ENCODE data around the gene XPR1. TPM values are rescaled to one million over a fixed set of nuclear protein-coding genes. Genes with fewer than 3 reads are reported as not detected.

Gene XPR1
- total RNA-seq: 10 to 100 TPM; 19.0 to 49.5 (median 35.7) TPM

DNA sequence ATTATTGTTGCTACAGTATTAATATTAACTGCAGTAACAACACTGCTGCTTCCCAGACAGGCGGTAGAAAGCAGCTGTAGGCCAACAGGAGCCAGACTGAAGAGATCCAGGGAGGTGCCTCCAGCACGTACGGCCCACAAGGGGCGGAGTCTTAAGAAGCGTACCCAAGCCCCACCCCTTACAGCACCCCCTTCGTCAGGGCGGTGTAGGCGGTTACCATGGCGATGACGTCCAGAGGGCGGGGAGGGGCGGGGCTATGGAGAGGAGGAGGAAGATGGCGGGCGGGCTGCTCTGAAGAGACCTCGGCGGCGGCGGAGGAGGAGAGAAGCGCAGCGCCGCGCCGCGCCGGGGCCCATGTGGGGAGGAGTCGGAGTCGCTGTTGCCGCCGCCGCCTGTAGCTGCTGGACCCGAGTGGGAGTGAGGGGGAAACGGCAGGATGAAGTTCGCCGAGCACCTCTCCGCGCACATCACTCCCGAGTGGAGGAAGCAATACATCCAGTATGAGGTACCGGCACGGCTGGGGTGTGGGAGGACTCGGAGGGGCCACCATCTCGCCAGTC lies at the start of gene XPR1:
TSS of gene XPR1 (plus strand) at position 257 of the 560 bp plus-strand sequence. CDS start at position 437, 180 bp downstream.
- TF ChIP-seq, protein P1, sequence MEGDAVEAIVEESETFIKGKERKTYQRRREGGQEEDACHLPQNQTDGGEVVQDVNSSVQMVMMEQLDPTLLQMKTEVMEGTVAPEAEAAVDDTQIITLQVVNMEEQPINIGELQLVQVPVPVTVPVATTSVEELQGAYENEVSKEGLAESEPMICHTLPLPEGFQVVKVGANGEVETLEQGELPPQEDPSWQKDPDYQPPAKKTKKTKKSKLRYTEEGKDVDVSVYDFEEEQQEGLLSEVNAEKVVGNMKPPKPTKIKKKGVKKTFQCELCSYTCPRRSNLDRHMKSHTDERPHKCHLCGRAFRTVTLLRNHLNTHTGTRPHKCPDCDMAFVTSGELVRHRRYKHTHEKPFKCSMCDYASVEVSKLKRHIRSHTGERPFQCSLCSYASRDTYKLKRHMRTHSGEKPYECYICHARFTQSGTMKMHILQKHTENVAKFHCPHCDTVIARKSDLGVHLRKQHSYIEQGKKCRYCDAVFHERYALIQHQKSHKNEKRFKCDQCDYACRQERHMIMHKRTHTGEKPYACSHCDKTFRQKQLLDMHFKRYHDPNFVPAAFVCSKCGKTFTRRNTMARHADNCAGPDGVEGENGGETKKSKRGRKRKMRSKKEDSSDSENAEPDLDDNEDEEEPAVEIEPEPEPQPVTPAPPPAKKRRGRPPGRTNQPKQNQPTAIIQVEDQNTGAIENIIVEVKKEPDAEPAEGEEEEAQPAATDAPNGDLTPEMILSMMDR (IDR thresholded peaks at IDR 0.05): peak in 2 of 3 donors; percentile 31 to 41
- TF ChIP-seq POLR2AphosphoS5 (IDR thresholded peaks at IDR 0.05) (peak; percentile 49 to 87 (median 68)), POLR2A (IDR thresholded peaks at IDR 0.05) (peak; percentile 85)
- peak within 1 kb of the TSS; percentile 92 to 97 for H3K27ac ChIP-seq
- no peaks in the 10 kb centered on the region for H3K36me3 ChIP-seq
- peak within 1 kb of the TSS; percentile 86 to 95 (median 91) for H3K4me3 ChIP-seq
- no peaks in the 10 kb centered on the region for H3K4me1 ChIP-seq
- intact Hi-C loops (cut with DNase I; ENCODE audit: low total_unique reads): loop anchor here (5.0 kb wide), 1 partner anchor 420 kb away; no protein-coding TSS in a partner anchor
- no peaks in the 10 kb centered on the region for H3K27me3 ChIP-seq
- no peaks in the 10 kb centered on the region for H3K9me3 ChIP-seq
- DNase-seq (ENCODE audit: low spot score in 2 of 2): peak; percentile 98

DNA sequence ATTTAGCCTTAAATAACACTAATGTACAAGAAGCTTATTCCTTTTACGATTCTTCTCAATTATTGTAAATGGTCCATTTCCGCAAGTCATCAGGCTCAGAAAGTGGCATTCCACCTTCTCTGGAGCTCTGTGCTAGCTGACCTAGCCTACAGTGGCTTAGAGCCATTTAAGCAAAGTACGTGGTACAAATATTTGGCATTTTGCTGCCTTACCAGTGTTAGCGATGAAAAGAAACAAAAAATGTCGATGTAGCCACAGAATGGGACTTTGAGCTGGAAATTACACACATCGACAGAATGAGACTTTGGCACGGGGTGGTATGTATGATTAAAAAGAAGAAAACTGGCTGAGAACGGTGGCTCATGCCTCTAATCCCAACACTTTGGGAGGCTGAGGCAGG lies 47.0 kb upstream of the XPR1 start:
- Histone ChIP-seq H3K4me3 (no peak overlapping the region), H3K9me3 (no peaks in the 10 kb centered on the region), H3K27me3 (no peaks in the 10 kb centered on the region), H3K36me3 (no peaks in the 10 kb centered on the region), H3K27ac (peak overlapping the region; percentile 70 to 82), H3K4me1 (no peaks in the 10 kb centered on the region)
- intact Hi-C loops (cut with DNase I; ENCODE audit: low total_unique reads): no loop called here
- DNase-seq (ENCODE audit: low spot score in 2 of 2): no peak
- TF ChIP-seq, protein P1 (IDR thresholded peaks at IDR 0.05): no peak
- no peak for TF ChIP-seq POLR2AphosphoS5 (IDR thresholded peaks at IDR 0.05)
- no peak for TF ChIP-seq POLR2A (IDR thresholded peaks at IDR 0.05)

DNA sequence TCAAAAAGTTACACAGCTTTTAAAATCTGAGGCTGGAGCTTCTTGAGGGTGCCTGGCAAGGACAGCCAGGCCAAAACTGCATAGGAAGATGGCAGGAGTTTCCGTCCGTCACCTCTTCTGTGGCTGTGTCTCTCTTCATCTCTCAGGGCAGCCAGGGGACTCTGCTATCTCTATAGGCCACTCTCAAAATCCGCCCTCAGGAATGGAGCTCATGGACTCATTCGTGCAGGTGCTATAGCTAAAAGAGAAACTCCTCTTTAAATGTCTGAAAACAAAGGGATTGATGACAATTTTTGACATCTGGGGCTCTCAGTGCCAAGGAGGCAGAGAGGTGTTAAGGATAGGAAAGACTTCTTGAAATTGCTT lies 45.8 kb upstream of the XPR1 start:
- Histone ChIP-seq H3K36me3 (no peaks in the 10 kb centered on the region), H3K4me1 (no peaks in the 10 kb centered on the region), H3K27ac (peak overlapping the region; percentile 82), H3K4me3 (no peak overlapping the region), H3K9me3 (no peaks in the 10 kb centered on the region), H3K27me3 (no peaks in the 10 kb centered on the region)
- TF ChIP-seq POLR2A (IDR thresholded peaks at IDR 0.05) (no peak), POLR2AphosphoS5 (IDR thresholded peaks at IDR 0.05) (no peak)
- TF ChIP-seq, protein P1 (IDR thresholded peaks at IDR 0.05): no peak
- DNase-seq (ENCODE audit: low spot score in 2 of 2): no peak
- intact Hi-C loops (cut with DNase I; ENCODE audit: low total_unique reads): no loop called here

DNA sequence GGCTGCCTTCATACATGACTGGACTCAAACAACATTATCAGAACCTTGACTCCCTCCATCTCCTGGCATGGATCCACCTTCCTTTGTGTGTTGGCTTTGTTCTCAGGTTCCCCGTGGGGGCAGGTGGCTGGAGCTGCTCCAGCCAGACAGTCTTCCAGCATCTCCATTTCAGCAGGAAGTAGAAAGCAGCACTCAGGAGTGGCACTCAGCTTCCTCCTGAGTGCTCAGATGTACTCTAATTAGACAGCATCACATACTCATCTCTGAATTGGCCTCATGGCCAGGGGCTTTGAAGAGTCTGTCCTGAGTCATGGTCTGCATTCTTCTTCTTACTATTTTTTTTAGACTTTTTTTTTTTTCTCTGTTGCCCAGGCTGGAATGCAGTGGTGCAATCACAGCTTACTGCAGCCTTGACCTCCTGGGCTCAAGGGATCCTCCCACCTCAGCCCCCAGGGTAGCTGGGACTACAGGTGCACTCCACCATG lies 45.1 kb upstream of the XPR1 start:
- intact Hi-C loops (cut with DNase I; ENCODE audit: low total_unique reads): no loop called here
- no peaks in the 10 kb centered on the region for H3K4me1 ChIP-seq
- H3K9me3 ChIP-seq: no peaks in the 10 kb centered on the region
- H3K27ac ChIP-seq: peak overlapping the region; percentile 82
- peak in 1 of 2 donors; percentile 59 for DNase-seq (ENCODE audit: low spot score in 2 of 2)
- no peak for TF ChIP-seq POLR2A (IDR thresholded peaks at IDR 0.05)
- no peak for TF ChIP-seq POLR2AphosphoS5 (IDR thresholded peaks at IDR 0.05)
- TF ChIP-seq, protein P1 (IDR thresholded peaks at IDR 0.05): no peak
- no peak overlapping the region for H3K4me3 ChIP-seq
- H3K36me3 ChIP-seq: no peaks in the 10 kb centered on the region
- no peaks in the 10 kb centered on the region for H3K27me3 ChIP-seq

DNA sequence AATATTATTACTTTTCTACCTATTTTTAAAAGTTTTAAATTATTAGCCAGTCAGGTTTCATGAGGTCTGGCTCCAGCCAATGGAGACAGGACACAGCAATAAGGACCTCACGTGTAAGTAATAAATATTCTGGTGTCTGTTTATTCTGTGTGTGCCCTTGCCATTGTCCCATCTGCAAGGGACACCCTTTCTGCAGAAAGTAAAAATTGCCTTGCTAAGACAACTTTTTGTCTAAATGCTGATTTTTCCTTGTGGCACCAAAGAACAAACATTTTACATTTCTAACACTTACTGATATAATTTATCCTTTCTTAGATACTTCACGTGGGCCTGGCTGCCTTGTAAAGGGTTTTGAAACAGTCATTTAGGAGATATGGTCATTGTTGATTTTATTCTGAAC lies 43.7 kb upstream of the XPR1 start:
- intact Hi-C loops (cut with DNase I; ENCODE audit: low total_unique reads): no loop called here
- H3K4me1 ChIP-seq: no peaks in the 10 kb centered on the region
- H3K4me3 ChIP-seq: no peak overlapping the region
- H3K27ac ChIP-seq: no peak overlapping the region
- TF ChIP-seq POLR2AphosphoS5 (IDR thresholded peaks at IDR 0.05): no peak
- TF ChIP-seq, protein P1 (IDR thresholded peaks at IDR 0.05): no peak
- TF ChIP-seq POLR2A (IDR thresholded peaks at IDR 0.05): no peak
- H3K36me3 ChIP-seq: no peaks in the 10 kb centered on the region
- no peak for DNase-seq (ENCODE audit: low spot score in 2 of 2)
- no peaks in the 10 kb centered on the region for H3K9me3 ChIP-seq
- no peaks in the 10 kb centered on the region for H3K27me3 ChIP-seq
